GM23338 (cell line): Measurements from ENCODE around the gene NNMT. TPM values are rescaled to one million over a fixed set of nuclear protein-coding genes. Genes with fewer than 3 reads are reported as not detected.

Experiments
- ATAC-seq: fragments of 200-7000 bp; cut with Tn5 transposase; 3 replicates; pipeline ENCODE4 v1.9.1; 2020
- DNase-seq: peaks from one replicate; pipeline ENCODE4 v3.0.0-alpha.2; 2015; ENCODE audit warnings: low spot score
- H2AFZ ChIP-seq: fragments of 200-600 bp; sonication (generic); 2 replicates; pipeline ENCODE4 v1.8.0; 2016; ENCODE audit warnings: antibody characterized with exemption, mild to moderate bottlenecking, moderate library complexity
- H3F3A ChIP-seq: fragments of 200-600 bp; sonication (generic); replicated peaks from 2 replicates; pipeline ENCODE4 v1.8.0; 2017; ENCODE audit warnings: antibody characterized with exemption, mixed run types, low read depth
- H3K27ac ChIP-seq: fragments of 200-600 bp; sonication (generic); 2 replicates; pipeline ENCODE4 v1.6.1; 2016; ENCODE audit warnings: low read depth
- H3K27me3 ChIP-seq: fragments of 200-600 bp; sonication (generic); 2 replicates; pipeline ENCODE4 v1.8.0; 2016; ENCODE audit warnings: mild to moderate bottlenecking, mixed run types, moderate library complexity; ENCODE audit not compliant: insufficient read depth
- H3K36me3 ChIP-seq: fragments of 200-600 bp; sonication (generic); 2 replicates; pipeline ENCODE4 v1.8.0; 2016; ENCODE audit warnings: mild to moderate bottlenecking; ENCODE audit not compliant: insufficient read depth
- H3K4me1 ChIP-seq: fragments of 200-600 bp; sonication (generic); 2 replicates; pipeline ENCODE4 v1.8.0; 2016; ENCODE audit warnings: mild to moderate bottlenecking, moderate library complexity; ENCODE audit not compliant: insufficient read depth
- H3K4me2 ChIP-seq: fragments of 200-600 bp; sonication (generic); 2 replicates; pipeline ENCODE4 v1.7.1; 2017; ENCODE audit warnings: mixed run types
- H3K4me3 ChIP-seq: fragments of 200-600 bp; sonication (generic); 2 replicates; pipeline ENCODE4 v1.6.1; 2016; ENCODE audit warnings: mixed run types
- H3K79me2 ChIP-seq: fragments of 200-600 bp; sonication (generic); replicated peaks from 2 replicates; pipeline ENCODE4 v1.8.0; 2017; ENCODE audit warnings: mild to moderate bottlenecking; ENCODE audit not compliant: insufficient read depth
- H3K9me2 ChIP-seq: fragments of 200-600 bp; sonication (generic); 2 replicates; pipeline ENCODE4 v1.8.0; 2017; ENCODE audit not compliant: insufficient read depth
- H4K20me1 ChIP-seq: fragments of 200-600 bp; sonication (generic); replicated peaks from 2 replicates; pipeline ENCODE4 v1.8.0; 2017; ENCODE audit warnings: mild to moderate bottlenecking; ENCODE audit not compliant: insufficient read depth
- H3K27ac Mint-ChIP-seq: 2 replicates; pipeline ENCODE4 v1.8.0; 2020; ENCODE audit warnings: inconsistent platforms, mild to moderate bottlenecking, moderate library complexity, mixed read lengths
- H3K27me3 Mint-ChIP-seq: 3 replicates; pipeline ENCODE4 v1.8.0; 2022; ENCODE audit warnings: low read depth, mild to moderate bottlenecking, moderate library complexity, mixed read lengths, inconsistent platforms; ENCODE audit not compliant: insufficient read depth, poor library complexity
- H3K36me3 Mint-ChIP-seq: 3 replicates; pipeline ENCODE4 v1.8.0; 2021; ENCODE audit warnings: low read depth, mild to moderate bottlenecking, inconsistent platforms, moderate library complexity, mixed read lengths
- H3K4me1 Mint-ChIP-seq: 3 replicates; pipeline ENCODE4 v1.8.0; 2020; ENCODE audit warnings: mild to moderate bottlenecking, inconsistent platforms, mixed read lengths
- H3K4me3 Mint-ChIP-seq: 3 replicates; pipeline ENCODE4 v1.8.0; 2021; ENCODE audit warnings: moderate library complexity, mild to moderate bottlenecking, inconsistent platforms, mixed read lengths
- H3K9me3 Mint-ChIP-seq: 3 replicates; pipeline ENCODE4 v1.8.0; 2020; ENCODE audit warnings: moderate library complexity, mild to moderate bottlenecking, inconsistent platforms, mixed read lengths
- CREB1 ChIP-seq: fragments of 250-450 bp; sonication (Bioruptor Pico); IDR thresholded peaks from 2 replicates; pipeline ENCODE4 v1.5.0; 2020; ENCODE audit warnings: low read depth, mild to moderate bottlenecking, moderate library complexity
- CTCF ChIP-seq, 2 experiments: fragments of 200-600 bp in 1 of 2; sonication (generic) in 1 of 2; conservative IDR thresholded peaks; 2 replicates each; pipeline versions ENCODE4 v1.5.1 to v1.6.1; 2016 to 2017; ENCODE audit warnings: antibody characterized with exemption in 2 of 2, low read depth in 2 of 2, mild to moderate bottlenecking in 2 of 2, moderate library complexity in 1 of 2
- ETS1 ChIP-seq: IDR thresholded peaks from 2 replicates; pipeline ENCODE4 v1.6.1; 2016; ENCODE audit warnings: antibody characterized with exemption
- EZH2phosphoT487 ChIP-seq: fragments of 200-600 bp; sonication (generic); IDR thresholded peaks from one replicate; pipeline ENCODE4 v1.8.1; 2018; ENCODE audit warnings: antibody characterized with exemption; ENCODE audit not compliant: unreplicated experiment
- NANOG ChIP-seq: IDR thresholded peaks from 2 replicates; pipeline ENCODE4 v1.6.1; 2016; ENCODE audit warnings: antibody characterized with exemption, borderline replicate concordance
- POLR2AphosphoS5 ChIP-seq: IDR thresholded peaks from 2 replicates; pipeline ENCODE4 v1.6.1; 2016; ENCODE audit warnings: antibody characterized with exemption, low read depth
- REST ChIP-seq: IDR thresholded peaks from one replicate; pipeline ENCODE4 v1.6.1; 2018; ENCODE audit warnings: antibody characterized with exemption; ENCODE audit not compliant: unreplicated experiment
- STAT1 ChIP-seq: IDR thresholded peaks from one replicate; pipeline ENCODE4 v1.6.1; 2016; ENCODE audit warnings: antibody characterized with exemption; ENCODE audit not compliant: unreplicated experiment
- ZNF114 ChIP-seq: fragments of 250-450 bp; sonication (Bioruptor Pico); IDR thresholded peaks from 2 replicates; pipeline ENCODE4 v1.5.0; 2020; ENCODE audit warnings: mild to moderate bottlenecking, moderate library complexity
- ZNF462 ChIP-seq: fragments of 250-450 bp; sonication (Bioruptor Pico); IDR thresholded peaks from 2 replicates; pipeline ENCODE4 v1.5.0; 2020; ENCODE audit warnings: mild to moderate bottlenecking, moderate library complexity
- polyA plus RNA-seq: library from polyadenylated mRNA; unstranded; fragments of >200 nt; fragmentation: Nextera tagmentation; extraction: Ambion mirVana; gene quantifications from 2 replicates; pipeline ENCODE4 v1.2.1, GENCODE V29; 2016
- total RNA-seq: library from RNA; depleted of rRNA; stranded (reverse); fragments of >200 nt; shearing (Covaris generic); gene quantifications from 2 replicates; pipeline ENCODE4 v1.2.3, GENCODE V29; 2014

Gene NNMT
- total and polyA plus RNA-seq, 2 experiments from 2014 or later, result 0.40 TPM; not detected in 1

- no peaks in the 10 kb centered on the region for H3K4me1 ChIP-seq
- Mint-ChIP-seq H3K4me1 (no peaks in the 10 kb centered on the region), H3K4me3 (no peak overlapping the region), H3K27ac (no peak overlapping the region), H3K27me3 (no peaks in the 10 kb centered on the region), H3K9me3 (no peaks in the 10 kb centered on the region), H3K36me3 (no peaks in the 10 kb centered on the region)
- no peak overlapping the region for H2AFZ ChIP-seq
- no peak for TF ChIP-seq ETS1
- no peak for TF ChIP-seq NANOG
- no peak for TF ChIP-seq CREB1
- no peak for TF ChIP-seq EZH2phosphoT487
- H3F3A ChIP-seq, result no peaks in the 10 kb centered on the region
- no peaks in the 10 kb centered on the region for H4K20me1 ChIP-seq
- DNase-seq, result no peak
- no peak overlapping the region for H3K27ac ChIP-seq
- no peak overlapping the region for H3K4me3 ChIP-seq
- ATAC-seq, result no peak
- no peak overlapping the region for H3K4me2 ChIP-seq
- H3K79me2 ChIP-seq, result no peaks in the 10 kb centered on the region
- no peaks in the 10 kb centered on the region for H3K27me3 ChIP-seq
- H3K9me2 ChIP-seq, result peaks cover 7% of the 10 kb centered on the region
- H3K36me3 ChIP-seq, result no peaks in the 10 kb centered on the region
These were observed 63.1 kb downstream of the NNMT start for GRCh38 chr11:114359342-114359741.

- Mint-ChIP-seq H3K9me3 (no peaks in the 10 kb centered on the region), H3K27me3 (peaks cover 3% of the 10 kb centered on the region), H3K4me3 (no peak overlapping the region), H3K4me1 (peaks cover 8% of the 10 kb centered on the region), H3K36me3 (no peaks in the 10 kb centered on the region), H3K27ac (no peak overlapping the region)
- Histone ChIP-seq H3K27me3 (no peaks in the 10 kb centered on the region), H3K4me1 (peaks cover 4% of the 10 kb centered on the region; the same call in 1 of the 2 replicates), H3K79me2 (no peaks in the 10 kb centered on the region), H3F3A (no peaks in the 10 kb centered on the region), H2AFZ (no peak overlapping the region), H4K20me1 (no peaks in the 10 kb centered on the region), H3K36me3 (no peaks in the 10 kb centered on the region), H3K9me2 (peaks cover 4% of the 10 kb centered on the region; the same call in 1 of the 2 replicates), H3K4me2 (no peak overlapping the region), H3K27ac (no peak overlapping the region), H3K4me3 (no peak overlapping the region)
- ATAC-seq (no peak), DNase-seq (no peak)
- TF ChIP-seq CTCF (conservative IDR thresholded peaks at IDR 0.05; ENCODE audit: low read depth in 2 of 2) (no peak), ZNF114 (CRISPR knock-in tag) (no peak), ZNF462 (CRISPR knock-in tag) (no peak), REST (no peak), EZH2phosphoT487 (no peak), STAT1 (no peak), POLR2AphosphoS5 (no peak)
These were observed 66.1 kb downstream of the NNMT start for GRCh38 chr11:114362326-114362725.
